HAP-1 (cell line): ENCODE data around the gene C1orf115.
A peak's percentile ranks its signal among the peaks of the same experiment; 100 is the strongest.
"Not testable (repeated sequence)": the region's sequence is repeated elsewhere in the genome, so short reads cannot be mapped to it uniquely, and the experiment has no call there.

Experiments used
- DNase-seq, 2 experiments: peaks; one replicate each; pipeline ENCODE4 v3.0.0-alpha.2; 2016 to 2020; ENCODE audit warnings: low spot score in 2 of 2
- H3K27me3 ChIP-seq: fragments of 250-450 bp; sonication (Bioruptor Pico); 2 replicates; pipeline ENCODE4 v1.5.1; 2020; ENCODE audit warnings: low read depth, mild to moderate bottlenecking, moderate library complexity
- H3K36me3 ChIP-seq: fragments of 250-450 bp; sonication (Bioruptor Pico); replicated peaks from 2 replicates; pipeline ENCODE4 v1.5.1; 2020; ENCODE audit warnings: mild to moderate bottlenecking
- H3K4me1 ChIP-seq: fragments of 250-450 bp; sonication (Bioruptor Pico); 2 replicates; pipeline ENCODE4 v1.5.1; 2020; ENCODE audit warnings: mild to moderate bottlenecking
- H3K4me3 ChIP-seq: fragments of 250-450 bp; sonication (Bioruptor Pico); 2 replicates; pipeline ENCODE4 v1.5.1; 2020; ENCODE audit warnings: mild to moderate bottlenecking, moderate library complexity
- H3K9me3 ChIP-seq: fragments of 250-450 bp; sonication (Bioruptor Pico); 2 replicates; pipeline ENCODE4 v1.5.1; 2020; ENCODE audit warnings: mild to moderate bottlenecking, moderate library complexity
- in situ Hi-C: fragments of 300-500 bp; cut with MboI; formaldehyde crosslinking; loops from 3 replicates; pipeline ENCODE4 v1.14.3; 2020; ENCODE audit warnings: low sequenced_read_pairs, inconsistent platforms, mixed read lengths

Gene C1orf115

GRCh38 chr1:220700556-220701179, 10.5 kb downstream of the C1orf115 start:
- H3K4me3 ChIP-seq = no peak overlapping the region
- no peaks in the 10 kb centered on the region for H3K27me3 ChIP-seq
- DNase-seq = peak in 1 of 2 experiments; percentile 39
- no peaks in the 10 kb centered on the region; the same call in 1 of the 2 replicates for H3K36me3 ChIP-seq
- no peaks in the 10 kb centered on the region for H3K4me1 ChIP-seq
- in situ Hi-C loops = no loop called here
- H3K9me3 ChIP-seq = no peaks in the 10 kb centered on the region

GRCh38 chr1:220701974-220702373, 11.8 kb downstream of the C1orf115 start:
- H3K4me3 ChIP-seq = no peak overlapping the region
- DNase-seq = no peak
- H3K36me3 ChIP-seq = no peaks in the 10 kb centered on the region; the same call in 1 of the 2 replicates
- no peaks in the 10 kb centered on the region for H3K4me1 ChIP-seq
- no peaks in the 10 kb centered on the region for H3K9me3 ChIP-seq
- in situ Hi-C loops = no loop called here
- no peaks in the 10 kb centered on the region for H3K27me3 ChIP-seq

- H3K27me3 ChIP-seq = no peaks in the 10 kb centered on the region
- no peak overlapping the region for H3K4me3 ChIP-seq
- H3K4me1 ChIP-seq = no peaks in the 10 kb centered on the region
- no peak for DNase-seq
- H3K9me3 ChIP-seq = no peaks in the 10 kb centered on the region
- in situ Hi-C loops = no loop called here
- H3K36me3 ChIP-seq = no peaks in the 10 kb centered on the region; the same call in 1 of the 2 replicates
These were observed 12.6 kb downstream of the C1orf115 start for GRCh38 chr1:220702733-220703270.

GRCh38 chr1:220703305-220703704, 13.1 kb downstream of the C1orf115 start:
- no peak for DNase-seq
- H3K27me3 ChIP-seq = no peaks in the 10 kb centered on the region
- H3K4me3 ChIP-seq = no peak overlapping the region
- H3K4me1 ChIP-seq = no peaks in the 10 kb centered on the region
- in situ Hi-C loops = no loop called here
- H3K36me3 ChIP-seq = no peaks in the 10 kb centered on the region; the same call in 1 of the 2 replicates
- H3K9me3 ChIP-seq = no peaks in the 10 kb centered on the region

GRCh38 chr1:220705782-220706181, 15.6 kb downstream of the C1orf115 start:
- no peak overlapping the region for H3K4me3 ChIP-seq
- no peak for DNase-seq

GRCh38 chr1:220706480-220706879, 16.3 kb downstream of the C1orf115 start:
- in situ Hi-C loops = no loop called here
- no peaks in the 10 kb centered on the region for H3K4me1 ChIP-seq
- no peaks in the 10 kb centered on the region for H3K36me3 ChIP-seq
- no peak for DNase-seq
- H3K27me3 ChIP-seq = no peaks in the 10 kb centered on the region
- H3K9me3 ChIP-seq = no peaks in the 10 kb centered on the region
- no peak overlapping the region for H3K4me3 ChIP-seq

More at GRCh38 chr1:220705782-220706181, 15.6 kb downstream of the C1orf115 start:
- Histone ChIP-seq H3K27me3 (no peaks in the 10 kb centered on the region), H3K36me3 (no peaks in the 10 kb centered on the region), H3K9me3 (no peaks in the 10 kb centered on the region), H3K4me1 (no peaks in the 10 kb centered on the region)
- in situ Hi-C loops = no loop called here

GRCh38 chr1:220707160-220707559, 17.0 kb downstream of the C1orf115 start:
- Histone ChIP-seq H3K4me3 (no peak overlapping the region), H3K36me3 (no peaks in the 10 kb centered on the region), H3K9me3 (no peaks in the 10 kb centered on the region), H3K27me3 (no peaks in the 10 kb centered on the region), H3K4me1 (no peaks in the 10 kb centered on the region)
- in situ Hi-C loops = no loop called here
- no peak for DNase-seq

- no peaks in the 10 kb centered on the region for H3K9me3 ChIP-seq
- DNase-seq = no peak
- H3K27me3 ChIP-seq = no peaks in the 10 kb centered on the region
- in situ Hi-C loops = no loop called here
- H3K4me1 ChIP-seq = no peaks in the 10 kb centered on the region
- no peak overlapping the region for H3K4me3 ChIP-seq
- no peaks in the 10 kb centered on the region for H3K36me3 ChIP-seq
These were observed 18.1 kb downstream of the C1orf115 start for GRCh38 chr1:220708244-220708643.

- Histone ChIP-seq H3K4me3 (no peak overlapping the region), H3K9me3 (no peaks in the 10 kb centered on the region), H3K4me1 (no peaks in the 10 kb centered on the region), H3K36me3 (no peaks in the 10 kb centered on the region), H3K27me3 (no peaks in the 10 kb centered on the region)
- in situ Hi-C loops = no loop called here
- no peak for DNase-seq
These were observed 19.0 kb downstream of the C1orf115 start for GRCh38 chr1:220708936-220709801.

GRCh38 chr1:220710333-220710732, 20.2 kb downstream of the C1orf115 start:
- Histone ChIP-seq H3K36me3 (no peaks in the 10 kb centered on the region), H3K4me3 (no peak overlapping the region), H3K4me1 (no peaks in the 10 kb centered on the region), H3K9me3 (no peaks in the 10 kb centered on the region), H3K27me3 (no peaks in the 10 kb centered on the region)
- no peak for DNase-seq
- in situ Hi-C loops = no loop called here

GRCh38 chr1:220711056-220711809, 21.1 kb downstream of the C1orf115 start:
- Histone ChIP-seq H3K4me3 (no peak overlapping the region), H3K9me3 (no peaks in the 10 kb centered on the region), H3K4me1 (no peaks in the 10 kb centered on the region), H3K36me3 (no peaks in the 10 kb centered on the region), H3K27me3 (no peaks in the 10 kb centered on the region)
- in situ Hi-C loops = no loop called here
- no peak for DNase-seq

GRCh38 chr1:220715986-220716385, 25.8 kb downstream of the C1orf115 start:
- in situ Hi-C loops, H3K4me1 ChIP-seq, H3K27me3 ChIP-seq, H3K4me3 ChIP-seq, H3K9me3 ChIP-seq, DNase-seq, H3K36me3 ChIP-seq: not testable (repeated sequence)

- no peak for DNase-seq
- Histone ChIP-seq H3K4me3 (no peak overlapping the region), H3K27me3 (no peaks in the 10 kb centered on the region; the same call in 1 of the 2 replicates), H3K36me3 (no peaks in the 10 kb centered on the region), H3K9me3 (no peaks in the 10 kb centered on the region), H3K4me1 (no peaks in the 10 kb centered on the region)
- in situ Hi-C loops = no loop called here
These were observed 27.9 kb downstream of the C1orf115 start for GRCh38 chr1:220717800-220718640.
